ENCODE results near the gene MRPL32.
A peak's percentile ranks its signal among the peaks of the same experiment; 100 is the strongest.
"Not testable (repeated sequence)": the region's sequence is repeated elsewhere in the genome, so short reads cannot be mapped to it uniquely, and the experiment has no call there.

The MRPL32 gene

GRCh38 chr7:42931834-42932651 is at the start of gene MRPL32, which contains the start of gene PSMA2:
Gene MRPL32 (plus strand): TSS chr7:42932376. CDS start chr7:42932387, 11 bp downstream.
Gene PSMA2 (minus strand): TSS chr7:42932174. CDS start chr7:42932158, 16 bp downstream.
- peak; percentile 97 for DNase-seq (ENCODE audit: low read depth)

GRCh38 chr7:42883950-42884349 is 48.2 kb upstream of the MRPL32 start:
- no peak for DNase-seq (ENCODE audit: low read depth)

GRCh38 chr7:42885183-42885582 is 47.0 kb upstream of the MRPL32 start:
- DNase-seq (ENCODE audit: low read depth) = not testable (repeated sequence)

GRCh38 chr7:42886129-42886528 is 46.0 kb upstream of the MRPL32 start:
- DNase-seq (ENCODE audit: low read depth) = no peak

- no peak for DNase-seq (ENCODE audit: low read depth)
Observed at GRCh38 chr7:42886893-42887505, 45.2 kb upstream of the MRPL32 start.

- no peak for DNase-seq (ENCODE audit: low read depth)
Observed at GRCh38 chr7:42893346-42894240, 38.6 kb upstream of the MRPL32 start.

GRCh38 chr7:42900842-42901241 is 31.3 kb upstream of the MRPL32 start:
- DNase-seq (ENCODE audit: low read depth) = no peak

GRCh38 chr7:42902331-42902730 is 29.8 kb upstream of the MRPL32 start:
- DNase-seq (ENCODE audit: low read depth) = no peak

GRCh38 chr7:42906181-42906580 is 26.0 kb upstream of the MRPL32 start:
- no peak for DNase-seq (ENCODE audit: low read depth)

- no peak for DNase-seq (ENCODE audit: low read depth)
Observed at GRCh38 chr7:42907316-42907715, 24.9 kb upstream of the MRPL32 start.

- DNase-seq (ENCODE audit: low read depth) = no peak
Observed at GRCh38 chr7:42910306-42910705, 21.9 kb upstream of the MRPL32 start.

- peak; percentile 83 for DNase-seq (ENCODE audit: low read depth)
Observed at GRCh38 chr7:42911454-42912447, 20.4 kb upstream of the MRPL32 start, which contains the start of gene C7orf25. Gene C7orf25 (minus strand): TSS chr7:42912070. CDS start chr7:42910900, 1,170 bp downstream.

- DNase-seq (ENCODE audit: low read depth) = no peak
Observed at GRCh38 chr7:42913591-42913990, 18.6 kb upstream of the MRPL32 start.

- no peak for DNase-seq (ENCODE audit: low read depth)
Observed at GRCh38 chr7:42914009-42914408, 18.2 kb upstream of the MRPL32 start.

GRCh38 chr7:42914421-42915045 is 17.6 kb upstream of the MRPL32 start:
- DNase-seq (ENCODE audit: low read depth) = peak; percentile 71

GRCh38 chr7:42915356-42915755 is 16.8 kb upstream of the MRPL32 start:
- no peak for DNase-seq (ENCODE audit: low read depth)

- no peak for DNase-seq (ENCODE audit: low read depth)
Observed at GRCh38 chr7:42922017-42922753, 10.0 kb upstream of the MRPL32 start.

- no peak for DNase-seq (ENCODE audit: low read depth)
Observed at GRCh38 chr7:42924223-42924838, 7.8 kb upstream of the MRPL32 start.

GRCh38 chr7:42925630-42926029 is 6.5 kb upstream of the MRPL32 start:
- DNase-seq (ENCODE audit: low read depth) = no peak

All from HS-5 (cell line).